Adipocyte (in vitro differentiated cells): ENCODE results near the gene S100A7A.
A peak's percentile ranks its signal among the peaks of the same experiment; 100 is the strongest.

Experiments used
- DNase-seq: peaks from one replicate; pipeline ENCODE4 v3.0.0-alpha.2; 2015; ENCODE audit warnings: low read depth
- H3K27me3 ChIP-seq: replicated peaks from 2 replicates; pipeline ENCODE4 v1.7.0; 2013; ENCODE audit warnings: mild to moderate bottlenecking, low read length, moderate library complexity; ENCODE audit not compliant: control insufficient read depth, insufficient read depth
- H3K36me3 ChIP-seq: 2 replicates; pipeline ENCODE4 v1.7.0; 2013; ENCODE audit warnings: low read length, mild to moderate bottlenecking, moderate library complexity; ENCODE audit not compliant: control insufficient read depth, insufficient read depth, severe bottlenecking
- H3K4me1 ChIP-seq: 2 replicates; pipeline ENCODE4 v1.7.0; 2013; ENCODE audit warnings: mild to moderate bottlenecking, low read length, moderate library complexity; ENCODE audit not compliant: control insufficient read depth, insufficient read depth
- H3K4me3 ChIP-seq: 2 replicates; pipeline ENCODE4 v1.7.0; 2013; ENCODE audit warnings: mild to moderate bottlenecking, low read length, moderate library complexity
- H3K9ac ChIP-seq: 2 replicates; pipeline ENCODE4 v1.7.0; 2013; ENCODE audit warnings: mild to moderate bottlenecking, low read length, moderate library complexity
- H3K9me3 ChIP-seq: 2 replicates; pipeline ENCODE4 v1.7.0; 2013; ENCODE audit warnings: mild to moderate bottlenecking, low read length, moderate library complexity; ENCODE audit not compliant: control insufficient read depth

S100A7A gene

DNA sequence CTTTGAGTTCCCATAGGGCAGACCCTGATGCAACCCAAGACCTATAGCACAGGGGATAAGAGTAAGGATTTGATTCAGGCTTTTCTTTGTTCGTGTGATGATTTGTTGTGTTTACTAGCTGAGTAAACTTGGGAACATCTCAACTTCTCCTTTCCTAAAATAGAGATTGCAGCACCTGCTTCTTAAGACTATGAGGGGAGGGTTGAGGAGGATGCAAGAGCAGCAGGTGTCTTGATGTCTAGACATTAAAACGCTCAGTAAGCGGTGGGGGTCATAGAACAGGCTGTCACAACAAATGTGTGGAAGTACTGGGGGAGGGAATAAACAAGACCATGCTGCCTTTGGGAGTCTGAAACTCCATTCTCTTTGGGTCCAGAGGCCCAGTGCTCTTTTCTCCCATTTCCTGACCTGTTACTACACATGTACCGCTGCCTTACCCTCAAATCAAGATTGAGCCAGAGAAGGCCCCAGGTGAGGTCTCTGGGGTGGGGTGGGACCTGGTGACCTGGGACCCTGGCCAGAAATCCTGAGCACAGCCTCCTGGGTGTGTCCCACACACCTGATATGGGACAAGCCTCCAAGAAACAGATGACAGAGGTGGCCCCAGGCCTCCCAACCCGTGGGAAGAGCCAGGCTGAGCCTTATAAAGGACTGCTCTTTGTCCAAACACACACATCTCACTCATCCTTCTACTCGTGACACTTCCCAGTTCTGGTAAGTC, at the start of gene S100A7A:
Gene S100A7A (plus strand): TSS at position 671 of the 721 bp plus-strand sequence. CDS start 1,563 bp downstream, outside the sequence.
- DNase-seq: no peak
- Histone ChIP-seq H3K36me3 (no peaks in the 10 kb centered on the region), H3K4me1 (no peaks in the 10 kb centered on the region), H3K9me3 (no peaks in the 10 kb centered on the region), H3K4me3 (no peak within 1 kb of the TSS), H3K27me3 (peaks cover 15% of the 10 kb centered on the region), H3K9ac (no peak within 1 kb of the TSS)

GRCh38 chr1:153367090-153367489, 49.2 kb upstream of the S100A7A start:
- Histone ChIP-seq H3K4me3 (no peak overlapping the region), H3K27me3 (peaks cover 40% of the 10 kb centered on the region), H3K4me1 (no peaks in the 10 kb centered on the region), H3K9me3 (no peaks in the 10 kb centered on the region), H3K9ac (no peak overlapping the region), H3K36me3 (no peaks in the 10 kb centered on the region)
- no peak for DNase-seq

DNA sequence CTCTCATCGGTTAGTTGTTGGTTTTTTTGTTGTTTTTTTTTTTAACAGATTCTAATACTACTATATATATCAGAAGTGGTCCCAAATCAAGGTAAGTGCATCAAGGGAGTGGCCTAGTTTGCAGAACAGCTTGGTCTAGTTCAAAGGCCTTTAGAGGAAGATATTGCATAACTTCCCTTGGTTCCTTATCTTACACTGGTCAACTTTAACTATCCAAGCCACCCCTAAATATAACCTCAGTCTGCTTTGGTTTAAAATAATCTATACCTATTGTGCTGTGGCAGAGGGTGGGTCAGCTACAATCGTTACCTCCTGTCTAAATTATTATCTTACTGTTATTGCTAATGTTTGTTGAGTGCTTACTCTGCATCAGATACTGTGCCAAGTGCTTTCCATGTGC, 47.8 kb upstream of the S100A7A start:
- Histone ChIP-seq H3K4me1 (no peaks in the 10 kb centered on the region), H3K27me3 (peaks cover 40% of the 10 kb centered on the region), H3K4me3 (no peak overlapping the region), H3K9ac (no peak overlapping the region), H3K36me3 (no peaks in the 10 kb centered on the region), H3K9me3 (no peaks in the 10 kb centered on the region)
- DNase-seq: no peak

DNA sequence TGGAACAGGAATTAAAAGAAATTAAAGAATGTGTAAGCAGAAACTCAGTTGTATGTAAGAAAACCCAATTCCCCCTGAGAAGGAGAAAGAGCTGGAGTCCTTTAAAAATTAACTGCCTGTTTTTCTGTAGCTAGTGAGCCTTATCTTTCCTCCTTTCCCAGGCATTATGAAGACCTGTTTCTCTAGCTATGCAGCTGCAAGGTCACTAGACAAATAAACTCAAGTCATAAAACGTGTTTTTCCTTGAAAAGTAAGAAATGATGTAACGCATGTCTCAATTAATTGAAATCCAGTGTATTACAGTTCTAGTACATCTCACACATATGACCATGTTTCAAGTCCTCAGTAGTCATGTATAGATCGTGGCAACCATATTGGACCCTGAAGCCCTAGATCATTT, 46.2 kb upstream of the S100A7A start:
- peaks cover under 1% of the 10 kb centered on the region for H3K4me1 ChIP-seq
- H3K4me3 ChIP-seq: no peak overlapping the region
- no peak overlapping the region for H3K9ac ChIP-seq
- DNase-seq: no peak
- H3K27me3 ChIP-seq: peaks cover 34% of the 10 kb centered on the region
- no peaks in the 10 kb centered on the region for H3K36me3 ChIP-seq
- no peaks in the 10 kb centered on the region for H3K9me3 ChIP-seq

GRCh38 chr1:153371231-153371630, 45.1 kb upstream of the S100A7A start:
- Histone ChIP-seq H3K27me3 (peaks cover 33% of the 10 kb centered on the region), H3K9me3 (no peaks in the 10 kb centered on the region), H3K36me3 (no peaks in the 10 kb centered on the region), H3K4me3 (no peak overlapping the region), H3K4me1 (peaks cover 10% of the 10 kb centered on the region), H3K9ac (no peak overlapping the region)
- DNase-seq: no peak

DNA sequence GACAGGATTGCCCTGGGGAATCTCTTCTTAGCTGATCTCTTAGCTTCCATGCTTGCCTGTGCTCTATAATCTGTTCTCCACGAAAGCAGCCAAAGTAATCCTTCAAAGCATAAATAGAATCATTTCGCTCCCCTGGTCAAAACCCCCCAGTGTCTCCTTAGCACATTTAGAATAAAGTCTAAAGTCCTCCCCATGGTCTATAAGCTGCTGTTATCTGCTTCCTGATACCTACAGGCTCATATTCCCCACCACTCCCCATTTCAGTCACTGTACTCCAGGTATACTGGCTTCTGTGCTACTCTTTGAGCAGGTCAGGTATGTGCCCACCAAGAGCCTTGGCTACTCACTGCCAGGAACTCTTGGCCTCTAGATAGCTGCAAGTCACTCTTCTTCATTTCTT, 43.7 kb upstream of the S100A7A start:
- Histone ChIP-seq H3K27me3 (peaks cover 23% of the 10 kb centered on the region), H3K9ac (no peak overlapping the region), H3K9me3 (no peaks in the 10 kb centered on the region), H3K36me3 (no peaks in the 10 kb centered on the region), H3K4me1 (peaks cover 10% of the 10 kb centered on the region), H3K4me3 (no peak overlapping the region)
- no peak for DNase-seq

DNA sequence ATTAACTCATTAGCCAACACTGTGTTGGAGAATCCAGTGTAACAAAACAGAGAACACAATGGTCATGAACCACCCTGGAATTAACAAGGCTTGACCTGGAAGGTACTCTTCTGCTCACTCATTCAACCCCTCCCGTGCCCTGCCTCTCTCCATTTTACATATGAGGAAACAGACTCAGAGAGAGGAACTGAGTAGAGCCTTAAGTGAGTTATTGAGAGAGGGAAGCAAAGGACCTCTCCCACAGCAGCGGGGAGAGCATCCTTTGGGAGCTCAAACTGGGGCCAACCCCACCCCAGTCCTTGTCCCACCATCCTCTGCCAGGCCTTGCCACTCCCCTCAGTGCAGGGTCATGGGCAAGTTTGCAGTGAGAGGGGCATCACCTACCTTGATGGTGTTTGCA, 42.2 kb upstream of the S100A7A start:
- Histone ChIP-seq H3K9me3 (no peaks in the 10 kb centered on the region), H3K9ac (no peak overlapping the region), H3K27me3 (peaks cover 20% of the 10 kb centered on the region), H3K36me3 (no peaks in the 10 kb centered on the region), H3K4me1 (peaks cover 10% of the 10 kb centered on the region), H3K4me3 (no peak overlapping the region)
- DNase-seq: no peak

- H3K4me1 ChIP-seq: peaks cover 10% of the 10 kb centered on the region
- DNase-seq: peak; percentile 83
- no peaks in the 10 kb centered on the region for H3K9me3 ChIP-seq
- no peaks in the 10 kb centered on the region for H3K36me3 ChIP-seq
- no peak within 1 kb of the TSS for H3K9ac ChIP-seq
- H3K4me3 ChIP-seq: no peak within 1 kb of the TSS
- peaks cover 23% of the 10 kb centered on the region for H3K27me3 ChIP-seq
Measured at GRCh38 chr1:153375511-153375910, 40.8 kb upstream of the S100A7A start, which contains the start of gene S100A12. S100A12 (minus strand) TSS chr1:153375621; CDS start chr1:153374592, 1,029 bp downstream.

DNA sequence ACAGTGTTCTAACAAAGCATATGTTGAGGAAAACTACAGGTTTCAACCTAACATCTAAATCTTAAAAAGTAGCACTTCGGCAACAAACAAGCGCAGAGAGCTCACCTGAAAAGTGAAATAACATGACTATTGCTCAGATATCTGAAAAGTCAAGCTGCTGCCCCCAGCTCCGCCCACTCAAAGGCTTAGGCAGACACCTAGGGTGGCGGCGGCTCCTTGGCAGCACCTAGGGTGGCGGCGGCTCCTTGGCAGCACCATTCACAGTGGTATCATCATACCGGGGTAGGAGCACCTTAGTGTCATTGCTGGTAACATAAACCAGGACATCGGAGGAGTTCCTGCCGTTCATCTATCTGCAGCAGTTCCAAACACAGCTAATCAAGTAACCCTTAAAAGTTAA, 36.7 kb upstream of the S100A7A start:
- H3K4me3 ChIP-seq: no peak overlapping the region
- H3K36me3 ChIP-seq: no peaks in the 10 kb centered on the region
- no peak for DNase-seq
- peaks cover 30% of the 10 kb centered on the region for H3K27me3 ChIP-seq
- peaks cover 10% of the 10 kb centered on the region for H3K4me1 ChIP-seq
- H3K9me3 ChIP-seq: peaks cover 21% of the 10 kb centered on the region
- H3K9ac ChIP-seq: no peak overlapping the region

DNA sequence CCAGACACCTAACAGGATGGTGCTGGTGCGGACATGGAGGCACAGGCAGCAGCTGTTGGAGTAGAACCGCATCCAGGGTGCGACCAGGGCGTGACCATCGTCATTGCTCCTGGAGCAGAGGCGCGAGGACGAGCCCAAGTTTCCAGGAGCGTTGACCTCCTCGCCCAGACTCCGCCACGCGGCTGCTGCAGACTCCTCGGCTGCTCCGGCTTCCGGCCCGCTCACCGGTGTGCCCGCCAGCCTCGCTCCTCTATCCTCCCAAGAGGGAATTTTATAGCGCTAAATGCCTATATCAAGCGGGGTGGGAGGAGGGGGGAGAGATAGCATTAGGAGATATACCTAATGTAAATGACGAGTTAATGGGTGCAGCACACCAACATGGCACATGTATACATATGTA, 35.6 kb upstream of the S100A7A start:
- peaks cover 21% of the 10 kb centered on the region for H3K9me3 ChIP-seq
- H3K27me3 ChIP-seq: peaks cover 31% of the 10 kb centered on the region
- H3K4me3 ChIP-seq: no peak overlapping the region
- no peaks in the 10 kb centered on the region for H3K36me3 ChIP-seq
- H3K9ac ChIP-seq: no peak overlapping the region
- peaks cover 3% of the 10 kb centered on the region for H3K4me1 ChIP-seq
- no peak for DNase-seq

- Histone ChIP-seq H3K4me3 (no peak overlapping the region), H3K9ac (no peak overlapping the region), H3K9me3 (peaks cover 21% of the 10 kb centered on the region), H3K4me1 (no peaks in the 10 kb centered on the region), H3K36me3 (no peaks in the 10 kb centered on the region), H3K27me3 (peaks cover 37% of the 10 kb centered on the region)
- no peak for DNase-seq
Measured at GRCh38 chr1:153384958-153385580, 31.3 kb upstream of the S100A7A start.
